GM19240 (cell line): Measurements from ENCODE around the gene MRTFA.
"Not testable (repeated sequence)": the region's sequence is repeated elsewhere in the genome, so short reads cannot be mapped to it uniquely, and the experiment has no call there.

Experiments
- DNase-seq: peaks from one replicate; pipeline ENCODE4 v3.0.0; 2011; ENCODE audit warnings: low spot score; ENCODE audit not compliant: insufficient read length

The MRTFA gene

GRCh38 chr22:40628354-40629042 is 8.0 kb downstream of the MRTFA start:
- no peak for DNase-seq

- no peak for DNase-seq
Measured at GRCh38 chr22:40627612-40628011, 8.9 kb downstream of the MRTFA start.

- DNase-seq = no peak
Measured at GRCh38 chr22:40626851-40627250, 9.7 kb downstream of the MRTFA start.

GRCh38 chr22:40625794-40626193 is 10.7 kb downstream of the MRTFA start:
- not testable (repeated sequence) for DNase-seq

DNA sequence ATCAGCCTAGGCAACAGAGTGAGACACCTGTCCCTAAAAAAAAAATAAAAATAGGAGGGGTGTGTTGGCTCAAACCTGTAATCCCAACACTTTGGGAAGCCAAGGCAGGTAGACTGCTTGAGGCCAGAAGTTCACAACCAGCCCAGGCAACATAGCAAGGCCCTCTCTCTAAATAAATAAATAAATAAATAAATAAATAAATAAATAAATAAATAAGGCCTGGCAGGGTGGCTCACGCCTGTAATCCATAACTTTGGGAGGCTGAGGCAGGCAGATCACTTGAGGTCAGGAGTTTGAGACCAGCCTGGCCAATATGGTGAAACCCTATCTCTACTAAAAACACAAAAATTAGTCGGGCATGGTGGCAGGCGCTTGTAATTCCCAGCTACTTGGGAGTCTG is 11.2 kb downstream of the MRTFA start:
- DNase-seq = not testable (repeated sequence)

- no peak for DNase-seq
Measured at GRCh38 chr22:40624770-40625169, 11.7 kb downstream of the MRTFA start.

GRCh38 chr22:40621309-40622151 is 15.0 kb downstream of the MRTFA start:
- no peak for DNase-seq

DNA sequence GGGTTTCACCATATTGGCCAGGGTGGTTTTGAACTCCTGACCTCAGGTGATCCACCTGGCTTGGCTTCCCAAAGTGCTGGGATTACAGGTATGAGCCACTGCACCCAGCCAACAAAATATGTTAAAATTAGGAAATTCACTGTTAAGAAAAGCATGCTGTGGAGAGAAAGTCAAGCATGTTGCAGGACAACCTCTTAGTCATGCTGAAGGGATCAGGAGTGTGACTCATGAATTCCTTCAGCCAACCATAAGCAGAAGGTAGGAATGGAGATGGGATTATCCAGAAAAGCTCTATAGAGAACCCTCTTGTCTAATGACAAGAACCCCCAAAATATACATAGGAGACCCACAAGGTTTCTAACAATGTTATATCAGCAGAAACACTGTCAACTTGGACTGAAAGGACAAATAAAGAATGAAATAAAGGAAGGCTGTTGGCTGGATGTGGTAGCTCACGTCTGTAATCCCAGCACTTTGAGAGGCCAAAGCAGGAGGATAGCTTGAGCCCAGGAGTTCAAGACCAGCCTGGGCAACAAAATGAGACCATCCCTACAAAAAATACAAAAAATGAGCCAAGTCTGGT is 16.0 kb downstream of the MRTFA start:
- DNase-seq = no peak

GRCh38 chr22:40618400-40618799 is 18.1 kb downstream of the MRTFA start:
- DNase-seq = no peak

DNA sequence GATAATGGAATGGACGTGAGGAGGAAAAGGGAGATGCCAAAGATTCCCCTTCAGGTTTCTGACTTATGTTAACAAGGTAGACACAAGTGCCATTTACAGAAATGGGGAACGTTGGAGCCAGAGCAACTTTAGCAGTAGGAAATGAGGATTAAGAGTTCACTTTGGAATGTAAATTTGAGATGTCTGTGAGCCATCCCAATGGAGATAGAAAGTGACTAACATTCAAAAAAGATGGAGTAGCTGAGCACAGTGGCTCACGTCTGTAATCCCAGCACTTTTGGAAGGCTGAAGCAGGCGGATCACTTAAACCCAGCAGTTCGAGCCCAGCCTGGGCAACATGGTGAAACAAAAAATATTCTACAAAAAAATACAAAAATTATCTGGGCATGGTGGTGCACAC is 19.9 kb downstream of the MRTFA start:
- no peak for DNase-seq

GRCh38 chr22:40613067-40613466 is 23.5 kb downstream of the MRTFA start:
- no peak for DNase-seq

DNA sequence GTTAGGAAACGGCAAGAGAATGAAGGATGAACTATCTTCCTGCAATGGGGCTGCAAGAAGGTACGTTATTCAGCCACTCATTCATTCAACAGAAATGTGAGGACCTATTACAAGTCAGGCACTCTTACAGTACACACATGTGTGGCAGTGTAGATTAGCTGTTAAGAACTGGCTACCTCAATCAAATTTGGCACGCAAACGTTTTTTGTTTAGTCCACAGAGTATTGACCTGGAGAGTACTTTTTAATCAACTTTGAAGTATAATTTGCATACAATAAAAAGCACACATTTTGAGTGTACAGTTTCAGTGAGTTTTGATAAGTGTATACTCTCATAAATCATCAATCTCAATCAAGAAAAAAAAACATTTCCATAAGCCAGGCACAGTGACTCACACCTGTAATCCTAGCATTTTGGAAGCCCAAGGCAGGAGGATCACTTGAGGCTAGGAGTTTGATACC is 24.2 kb downstream of the MRTFA start:
- no peak for DNase-seq

- DNase-seq = no peak
Measured at GRCh38 chr22:40611606-40612005, 24.9 kb downstream of the MRTFA start.

DNA sequence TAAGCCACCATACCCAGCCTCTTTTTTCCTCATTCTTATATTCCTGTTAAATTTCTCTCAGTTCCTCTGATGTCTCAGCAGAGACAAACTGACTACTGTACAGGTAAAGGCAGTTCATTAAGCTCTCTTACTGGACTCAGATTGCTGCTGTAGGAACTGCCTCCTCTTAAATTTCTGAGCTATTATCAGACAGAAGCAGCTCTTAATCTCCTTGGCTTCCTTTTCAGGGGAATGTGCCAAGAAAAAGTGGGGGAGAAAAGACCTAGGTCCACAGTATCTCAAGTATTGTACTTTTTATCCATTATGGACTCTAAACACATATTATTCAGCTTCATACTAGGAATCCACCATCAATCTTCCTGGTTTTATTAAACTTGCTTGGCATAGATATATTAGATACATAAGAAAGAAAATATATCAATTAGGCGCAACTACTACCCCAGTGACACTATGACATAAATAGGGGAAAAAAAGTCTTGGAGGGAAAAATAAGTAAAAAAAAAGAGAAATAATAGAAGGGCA is 26.1 kb downstream of the MRTFA start:
- DNase-seq = no peak

DNA sequence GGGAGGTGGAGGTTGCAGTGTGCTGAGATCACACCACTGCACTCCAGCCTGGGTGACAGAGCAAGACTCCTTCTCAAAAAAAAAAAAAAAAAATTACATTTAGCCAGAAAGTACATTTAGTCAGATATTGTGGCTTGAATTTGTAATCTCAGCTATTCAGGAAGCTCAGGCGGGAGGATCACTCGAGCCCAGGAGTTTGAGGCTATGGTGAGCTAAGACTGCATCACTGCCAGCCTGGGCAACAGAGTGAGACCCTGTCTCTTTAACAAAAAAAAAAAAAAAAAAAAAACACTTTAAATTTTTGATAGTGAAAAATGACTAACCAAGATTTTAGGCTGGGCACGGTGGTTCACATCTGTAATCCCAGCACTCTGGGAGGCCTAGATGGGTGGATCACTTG is 27.3 kb downstream of the MRTFA start:
- DNase-seq = no peak

GRCh38 chr22:40607506-40607905 is 29.0 kb downstream of the MRTFA start:
- no peak for DNase-seq

- no peak for DNase-seq
Measured at GRCh38 chr22:40606306-40606705, 30.2 kb downstream of the MRTFA start.

DNA sequence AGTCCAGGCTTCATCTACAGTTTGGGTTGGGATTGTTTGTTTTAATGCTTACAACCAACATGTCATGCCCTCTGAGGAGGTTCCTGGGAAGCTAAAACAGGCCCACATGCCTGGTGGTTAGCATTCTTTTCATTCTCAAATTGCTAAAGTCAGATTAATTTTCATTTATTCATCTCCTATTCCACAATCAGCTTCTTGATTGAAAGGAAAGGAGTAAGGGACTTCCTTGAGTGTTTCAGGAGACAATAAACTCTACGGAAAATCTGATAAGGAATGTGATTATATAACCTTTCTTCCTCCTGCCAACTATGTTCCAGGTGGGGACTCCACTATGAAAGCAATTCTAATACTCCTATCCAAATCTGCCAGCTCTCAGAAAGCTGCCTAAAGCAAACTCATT is 30.8 kb downstream of the MRTFA start:
- DNase-seq = no peak

DNA sequence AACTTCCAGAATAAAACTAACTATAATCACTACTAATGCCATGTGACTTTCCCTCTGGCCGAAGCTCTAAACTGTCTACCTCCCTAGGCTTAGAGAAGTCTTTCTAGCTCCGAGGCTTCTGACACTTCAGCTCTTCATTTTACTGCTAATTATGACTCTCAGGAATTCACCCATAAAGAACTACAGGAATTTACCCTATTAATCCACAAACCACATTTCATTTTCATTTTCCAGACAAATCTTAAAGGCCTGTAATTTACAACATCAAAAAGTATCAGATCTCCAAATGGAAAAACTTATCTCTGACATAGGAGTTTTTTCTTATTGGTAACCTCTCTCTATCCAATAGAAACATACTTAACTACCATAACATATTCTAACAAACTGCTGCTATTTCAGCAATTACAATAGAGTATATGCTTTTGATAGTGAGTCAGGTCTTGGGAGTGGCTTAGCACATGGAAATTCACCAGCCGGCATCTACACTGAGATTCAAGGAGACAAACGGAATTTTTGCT is 33.4 kb downstream of the MRTFA start:
- DNase-seq = no peak

GRCh38 chr22:40602231-40602630 is 34.3 kb downstream of the MRTFA start:
- DNase-seq = no peak

- no peak for DNase-seq
Measured at GRCh38 chr22:40599731-40600130, 36.8 kb downstream of the MRTFA start.

GRCh38 chr22:40598712-40599111 is 37.8 kb downstream of the MRTFA start:
- DNase-seq = not testable (repeated sequence)
